GM12878 (cell line): ENCODE measurements around the gene KIF5A. TPM values are rescaled to one million over a fixed set of nuclear protein-coding genes. Genes with fewer than 3 reads are reported as not detected.
"Not testable (repeated sequence)": the region's sequence is repeated elsewhere in the genome, so short reads cannot be mapped to it uniquely, and the experiment has no call there.

Experiments
- ATAC-seq: fragments of 200-7000 bp; cut with Tn5 transposase; 3 replicates; pipeline ENCODE4 v1.9.1; 2020; ENCODE audit warnings: mild to moderate bottlenecking, moderate library complexity
- BruUV-seq: library from RNA; stranded (reverse); fragments of 400-500 nt; replicated peaks from 2 replicates; lab custom pipeline; 2021; lab: Mats Ljungman, UMichigan
- CTCF ChIA-PET: fragments of 300-600 bp; sonication (Branson Sonifier 250); formaldehyde crosslinking; extraction: SDS; loops from one replicate; lab custom pipeline; 2021; ENCODE audit warnings: inconsistent platforms; lab: Yijun Ruan, JAX
- POLR2A ChIA-PET: fragments of 350-600 bp; formaldehyde crosslinking; extraction: SDS; loops from one replicate; lab custom pipeline; 2021; ENCODE audit warnings: inconsistent platforms; lab: Charles Lee
- RAD21 ChIA-PET: fragments of 300-600 bp; sonication (Branson Sonifier 250); formaldehyde crosslinking; loops from one replicate; lab custom pipeline; 2023; ENCODE audit warnings: antibody characterized with exemption; ENCODE audit not compliant: unreplicated experiment; lab: Charles Lee
- SMC1A ChIA-PET: fragments of 300-600 bp; sonication (Branson Sonifier 250); formaldehyde crosslinking; loops from one replicate; lab custom pipeline; 2023; ENCODE audit not compliant: unreplicated experiment, uncharacterized antibody; lab: Charles Lee
- DNase-seq: peaks from one replicate; pipeline ENCODE4 v3.0.0-alpha.2; 2011; ENCODE audit warnings: low read depth, low spot score
- FAIRE-seq: peaks from 3 replicates; lab custom pipeline; 2011; peaks lifted over from hg19 to GRCh38; lab: Jason Lieb, UNC
- H2AFZ ChIP-seq: 2 replicates; pipeline ENCODE4 v1.6.0; 2011; ENCODE audit warnings: low read depth, low read length, control low read depth; ENCODE audit not compliant: control insufficient read depth
- H3K27ac ChIP-seq: 2 replicates; pipeline ENCODE4 v1.5.1; 2011; ENCODE audit warnings: control low read depth; ENCODE audit not compliant: control insufficient read depth, insufficient read depth
- H3K27me3 ChIP-seq, 2 experiments: replicated peaks in 1 of 2; 2 replicates each; pipeline versions ENCODE4 v1.6.0 to v1.6.1; 2011; ENCODE audit warnings: low read length in 1 of 2; ENCODE audit not compliant: control insufficient read depth in 2 of 2, insufficient read depth in 2 of 2
- H3K36me3 ChIP-seq, 2 experiments: 2 replicates each; pipeline ENCODE4 v1.5.1; 2011; ENCODE audit warnings: low read length in 1 of 2; ENCODE audit not compliant: control insufficient read depth in 2 of 2, insufficient read depth in 2 of 2
- H3K4me1 ChIP-seq: 2 replicates; pipeline ENCODE4 v1.6.1; 2011; ENCODE audit warnings: mild to moderate bottlenecking, low read length, moderate library complexity, mixed read lengths; ENCODE audit not compliant: control insufficient read depth, insufficient read depth
- H3K4me2 ChIP-seq: 2 replicates; pipeline ENCODE4 v1.6.0; 2011; ENCODE audit warnings: control low read depth; ENCODE audit not compliant: control insufficient read depth, insufficient read depth
- H3K4me3 ChIP-seq: fragments of 200-600 bp; sonication (generic); 2 replicates; pipeline ENCODE4 v1.5.1; 2016
- H3K79me2 ChIP-seq: 2 replicates; pipeline ENCODE4 v1.6.0; 2011; ENCODE audit warnings: low read length; ENCODE audit not compliant: control insufficient read depth, insufficient read depth
- H3K9ac ChIP-seq: 2 replicates; pipeline ENCODE4 v1.8.0; 2011; ENCODE audit warnings: low read length, control low read depth, mixed read lengths; ENCODE audit not compliant: control insufficient read depth, insufficient read depth
- H3K9me3 ChIP-seq: replicated peaks from 3 replicates; pipeline ENCODE4 v1.5.1; 2011; ENCODE audit warnings: mild to moderate bottlenecking, low read length; ENCODE audit not compliant: control insufficient read depth, insufficient read depth
- H4K20me1 ChIP-seq: 2 replicates; pipeline ENCODE4 v1.6.0; 2011; ENCODE audit not compliant: control insufficient read depth, insufficient read depth
- CHD4 ChIP-seq: fragments of 200-600 bp; sonication (generic); IDR thresholded peaks from 2 replicates; pipeline ENCODE4 v1.6.1; 2016; ENCODE audit warnings: mild to moderate bottlenecking
- CUX1 ChIP-seq: IDR thresholded peaks from 2 replicates; pipeline ENCODE4 v1.6.1; 2012; ENCODE audit warnings: improper control_type of control experiment, low read depth, low read length; ENCODE audit not compliant: insufficient replicate concordance
- EZH2 ChIP-seq: IDR thresholded peaks from 2 replicates; pipeline ENCODE4 v1.6.1; 2012; ENCODE audit warnings: low read depth, mild to moderate bottlenecking, control low read depth, inconsistent platforms, low read length, borderline replicate concordance; ENCODE audit not compliant: control insufficient read depth
- MTA3 ChIP-seq: IDR thresholded peaks from 2 replicates; pipeline ENCODE4 v1.6.1; 2012; ENCODE audit warnings: low read length, inconsistent platforms, borderline replicate concordance
- NFXL1 ChIP-seq: fragments of 450-650 bp; IDR thresholded peaks from 2 replicates; pipeline ENCODE4 v1.6.1; 2017; ENCODE audit warnings: antibody characterized with exemption, mild to moderate bottlenecking, borderline replicate concordance
- POU2F2 ChIP-seq: IDR thresholded peaks from 3 replicates; pipeline ENCODE4 v1.6.1; 2011; ENCODE audit warnings: low read depth, mild to moderate bottlenecking, low read length, borderline replicate concordance
- RFX5 ChIP-seq: IDR thresholded peaks from 2 replicates; pipeline ENCODE4 v1.6.1; 2011; ENCODE audit warnings: low read depth, low read length, improper control_type of control experiment
- SREBF2 ChIP-seq: IDR thresholded peaks from 2 replicates; pipeline ENCODE4 v1.6.1; 2012; ENCODE audit warnings: mild to moderate bottlenecking, low read length
- ZZZ3 ChIP-seq: IDR thresholded peaks from 2 replicates; pipeline ENCODE4 v1.6.1; 2011; ENCODE audit warnings: low read depth; ENCODE audit not compliant: control insufficient read depth, insufficient read length
- WGBS: methylation state at CpG from one replicate; pipeline ENCODE4 v1.1.6; 2016; ENCODE audit warnings: low lambda C conversion rate; ENCODE audit not compliant: insufficient replicate concordance, insufficient coverage; ENCODE audit errors: missing lambda C conversion rate; 5-methylcytosine and 5-hydroxymethylcytosine counted together
- in situ Hi-C: fragments of 300-500 bp; cut with MboI; formaldehyde crosslinking; loops from 9 replicates; pipeline ENCODE4 v1.14.3; 2018; ENCODE audit warnings: mixed read lengths
- intact Hi-C: fragments of 100-400 bp; cut with micrococcal nuclease; formaldehyde crosslinking; loops from one replicate; pipeline ENCODE4 v1.14.2; 2022; ENCODE audit not compliant: unreplicated experiment
- polyA plus RNA-seq, 11 experiments: library from polyadenylated mRNA; depleted of rRNA in 4 of 11; unstranded in 6 of 11; stranded (reverse) in 5 of 11; fragments of >200 nt; fragmentation: Nextera tagmentation in 4 of 11; fragmentation: Illumina TruSeq in 1 of 11; extraction: Ambion mirVana in 4 of 11; extraction: Trizol in 1 of 11; gene quantifications; 1 replicate in 1 of 11; 2 replicates in 10 of 11; pipeline versions ENCODE4 v1.2.1 to v1.2.3, GENCODE V29; 2011 to 2016; ENCODE audit warnings: inconsistent platforms in 2 of 11, missing spikeins in 2 of 11, low read depth in 1 of 11
- total RNA-seq, 4 experiments: library from RNA; depleted of rRNA in 3 of 4; stranded (reverse); fragments of >200 nt in 3 of 4; fragmentation: Illumina TruSeq in 1 of 4; extraction: Trizol in 1 of 4; gene quantifications; 2 replicates each; pipeline versions ENCODE4 v1.2.1 to v1.2.3, GENCODE V29; 2013 to 2021

KIF5A gene
- total and polyA plus RNA-seq, 10 of the 15 experiments (the other 5 are each of a cell fraction or from before 2014, with no cell fraction given), result 0.35 to 2.9 (median 0.97) TPM

DNA sequence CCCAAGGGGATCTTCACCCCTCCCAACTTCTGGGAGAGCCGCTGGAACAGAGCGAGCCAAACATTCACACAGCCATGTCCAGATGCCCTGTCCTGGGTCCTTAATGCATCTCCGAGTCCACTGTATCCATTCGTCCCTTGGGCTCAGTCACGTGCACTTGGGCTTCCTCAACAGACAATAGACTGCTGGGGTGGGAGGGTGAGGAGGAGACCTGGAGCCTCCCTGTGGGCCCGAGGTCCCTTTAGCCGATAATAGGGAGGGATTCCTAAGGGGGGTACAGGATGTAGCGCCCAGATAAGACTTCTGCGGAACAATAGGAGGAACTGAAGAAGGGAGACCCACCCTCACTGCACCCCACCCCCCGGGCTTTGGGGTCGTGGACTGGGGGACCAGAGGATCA is 68.1 kb downstream of the KIF5A start (continued):
- TF ChIP-seq POU2F2, result no peak
- TF ChIP-seq CUX1, result no peak
- TF ChIP-seq RFX5, result no peak
- no peak for TF ChIP-seq EZH2
- no peak for TF ChIP-seq SREBF2
- TF ChIP-seq MTA3, result no peak
- no peak for TF ChIP-seq NFXL1
- TF ChIP-seq CHD4, result no peak
- no peak for TF ChIP-seq ZZZ3

GRCh38 chr12:57618431-57618830 is 68.6 kb downstream of the KIF5A start:
- Histone ChIP-seq H3K4me1 (peaks cover 16% of the 10 kb centered on the region), H3K27me3 (peaks cover 23 to 25% of the 10 kb centered on the region in 2 experiments; a peak in 3 of 4 replicates)
- H4K20me1 ChIP-seq, H3K4me3 ChIP-seq, RAD21 ChIA-PET, DNase-seq, H3K9ac ChIP-seq, H3K9me3 ChIP-seq, BruUV-seq, H3K36me3 ChIP-seq, FAIRE-seq, H2AFZ ChIP-seq, in situ Hi-C loops, SMC1A ChIA-PET, ATAC-seq, H3K27ac ChIP-seq, H3K79me2 ChIP-seq, intact Hi-C loops, H3K4me2 ChIP-seq, POLR2A ChIA-PET: not testable (repeated sequence)
- WGBS, result 70% methylated on average over 6 of the region's 6 CpGs
- CTCF ChIA-PET, result interaction anchor here (0.7 to 7.8 kb wide), 2 partner anchors 35 to 144 kb away, joined by 3 to 119 read pairs; no protein-coding TSS in a partner anchor
